Choroid plexus epithelial cell (primary cell): Measurements from ENCODE around the gene BPIFB3.
A peak's percentile ranks its signal among the peaks of the same experiment; 100 is the strongest.

Experiments
- DNase-seq: peaks from one replicate; pipeline ENCODE4 v3.0.0-alpha.2; 2010; ENCODE audit warnings: low read depth
- H3K4me3 ChIP-seq: 2 replicates; pipeline ENCODE4 v1.5.1; 2011; ENCODE audit warnings: low read depth, mild to moderate bottlenecking, control low read depth, low read length, moderate library complexity
- CTCF ChIP-seq: conservative IDR thresholded peaks from 2 replicates; pipeline ENCODE4 v1.5.1; 2011; ENCODE audit warnings: low read depth, mild to moderate bottlenecking, control low read depth, inconsistent platforms, low read length, moderate library complexity

The BPIFB3 gene

GRCh38 chr20:33053291-33054106 is at the start of gene BPIFB3:
BPIFB3 (plus strand) TSS chr20:33053903; CDS start chr20:33055436, 1,533 bp downstream.
- H3K4me3 ChIP-seq = no peak within 1 kb of the TSS
- no peak for DNase-seq
- TF ChIP-seq CTCF = no peak

- no peak for DNase-seq
- no peak within 1 kb of the TSS for H3K4me3 ChIP-seq
- TF ChIP-seq CTCF = no peak
Observed at GRCh38 chr20:33004141-33004751, 49.5 kb upstream of the BPIFB3 start, which contains the start of gene SUN5. SUN5 (minus strand) TSS chr20:33004433; CDS start chr20:33004340, 93 bp downstream.

GRCh38 chr20:33005132-33005566 is 48.6 kb upstream of the BPIFB3 start:
- H3K4me3 ChIP-seq = no peak overlapping the region
- DNase-seq = peak; percentile 18
- TF ChIP-seq CTCF = peak; percentile 50

GRCh38 chr20:33005908-33006775 is 47.6 kb upstream of the BPIFB3 start:
- H3K4me3 ChIP-seq = no peak overlapping the region
- no peak for DNase-seq
- TF ChIP-seq CTCF = no peak

GRCh38 chr20:33006776-33007375 is 46.8 kb upstream of the BPIFB3 start:
- no peak for TF ChIP-seq CTCF
- H3K4me3 ChIP-seq = no peak overlapping the region
- DNase-seq = no peak

GRCh38 chr20:33007376-33008335 is 46.0 kb upstream of the BPIFB3 start, which contains the start of gene BPIFB2:
BPIFB2 (plus strand) TSS chr20:33007704; CDS start chr20:33008575, 871 bp downstream.
- no peak within 1 kb of the TSS for H3K4me3 ChIP-seq
- DNase-seq = no peak
- TF ChIP-seq CTCF = no peak
